ENCODE data around the gene SOX10. TPM values are rescaled to one million over a fixed set of nuclear protein-coding genes. Genes with fewer than 3 reads are reported as not detected.

SOX10 gene
- not detected in 2 replicates for total RNA-seq

GRCh38 chr22:37983860-37984791, at the start of gene SOX10:
Gene SOX10, minus strand, starts transcription at chr22:37984555. Its CDS starts 771 bp downstream, at chr22:37983784.
- TF ChIP-seq CTCF (IDR thresholded peaks at IDR 0.05; ENCODE audit: insufficient read depth, low read length, poor library complexity, severe bottlenecking): no peak
- no peak within 1 kb of the TSS for H3K4me3 ChIP-seq (ENCODE audit: low read depth, low read length)
- no peaks in the 10 kb centered on the region for H3K36me3 ChIP-seq (ENCODE audit: control insufficient read depth, insufficient read depth, low read length)
- peaks cover 29% of the 10 kb centered on the region for H3K27me3 ChIP-seq (ENCODE audit: control insufficient read depth, insufficient read depth, low read length)
- DNase-seq (ENCODE audit: low read depth): no peak

- H3K27me3 ChIP-seq (ENCODE audit: control insufficient read depth, insufficient read depth, low read length): no peaks in the 10 kb centered on the region
- DNase-seq (ENCODE audit: low read depth): no peak
- TF ChIP-seq CTCF (IDR thresholded peaks at IDR 0.05; ENCODE audit: insufficient read depth, low read length, poor library complexity, severe bottlenecking): no peak
- H3K36me3 ChIP-seq (ENCODE audit: control insufficient read depth, insufficient read depth, low read length): no peaks in the 10 kb centered on the region
- no peak overlapping the region for H3K4me3 ChIP-seq (ENCODE audit: low read depth, low read length)
These were observed 49.3 kb upstream of the SOX10 start for GRCh38 chr22:38033522-38034277.

- Histone ChIP-seq H3K27me3 (ENCODE audit: control insufficient read depth, insufficient read depth, low read length) (no peaks in the 10 kb centered on the region), H3K36me3 (ENCODE audit: control insufficient read depth, insufficient read depth, low read length) (no peaks in the 10 kb centered on the region), H3K4me3 (ENCODE audit: low read depth, low read length) (no peak overlapping the region)
- no peak for TF ChIP-seq CTCF (IDR thresholded peaks at IDR 0.05; ENCODE audit: insufficient read depth, low read length, poor library complexity, severe bottlenecking)
- no peak for DNase-seq (ENCODE audit: low read depth)
These were observed 48.5 kb upstream of the SOX10 start for GRCh38 chr22:38032681-38033521.

- Histone ChIP-seq H3K36me3 (ENCODE audit: control insufficient read depth, insufficient read depth, low read length) (no peaks in the 10 kb centered on the region), H3K27me3 (ENCODE audit: control insufficient read depth, insufficient read depth, low read length) (peaks cover 6% of the 10 kb centered on the region), H3K4me3 (ENCODE audit: low read depth, low read length) (no peak overlapping the region)
- no peak for DNase-seq (ENCODE audit: low read depth)
- no peak for TF ChIP-seq CTCF (IDR thresholded peaks at IDR 0.05; ENCODE audit: insufficient read depth, low read length, poor library complexity, severe bottlenecking)
These were observed 47.1 kb upstream of the SOX10 start for GRCh38 chr22:38031491-38031890.

- peaks cover 12% of the 10 kb centered on the region for H3K27me3 ChIP-seq (ENCODE audit: control insufficient read depth, insufficient read depth, low read length)
- no peaks in the 10 kb centered on the region for H3K36me3 ChIP-seq (ENCODE audit: control insufficient read depth, insufficient read depth, low read length)
- H3K4me3 ChIP-seq (ENCODE audit: low read depth, low read length): no peak overlapping the region
- no peak for DNase-seq (ENCODE audit: low read depth)
- no peak for TF ChIP-seq CTCF (IDR thresholded peaks at IDR 0.05; ENCODE audit: insufficient read depth, low read length, poor library complexity, severe bottlenecking)
These were observed 46.2 kb upstream of the SOX10 start for GRCh38 chr22:38030311-38031133.
